C4-2B (cell line): ENCODE data around the gene MED25.

ENCODE experiments used
- H3K27ac ChIP-seq: fragments of 450-650 bp; 2 replicates; pipeline ENCODE4 v1.5.1; 2017
- ZFX ChIP-seq: fragments of 450-650 bp; IDR thresholded peaks from 2 replicates; pipeline ENCODE4 v1.6.1; 2017
- TF ChIP-seq, protein P1 (sequence below): fragments of 450-650 bp; conservative IDR thresholded peaks from 2 replicates; pipeline ENCODE4 v1.5.1; 2017; ENCODE audit warnings: mild to moderate bottlenecking

MED25 gene

DNA sequence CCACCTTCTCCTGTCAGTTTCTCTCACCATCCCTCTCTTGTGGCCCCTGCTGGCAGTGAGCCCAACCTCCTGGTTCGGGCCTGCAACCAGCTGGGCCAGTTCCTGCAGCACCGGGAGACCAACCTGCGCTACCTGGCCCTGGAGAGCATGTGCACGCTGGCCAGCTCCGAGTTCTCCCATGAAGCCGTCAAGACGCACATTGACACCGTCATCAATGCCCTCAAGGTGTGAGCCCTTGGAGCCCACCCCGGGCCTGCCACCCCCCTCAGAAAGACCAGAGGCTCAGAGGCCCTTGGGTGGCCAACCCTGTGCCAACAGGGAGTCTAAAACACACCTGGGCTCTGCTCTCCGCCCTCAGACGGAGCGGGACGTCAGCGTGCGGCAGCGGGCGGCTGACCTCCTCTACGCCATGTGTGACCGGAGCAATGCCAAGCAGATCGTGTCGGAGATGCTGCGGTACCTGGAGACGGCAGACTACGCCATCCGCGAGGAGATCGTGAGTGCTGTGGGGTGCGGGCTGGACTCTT is 18.8 kb upstream of the MED25 start:
- H3K27ac ChIP-seq: no peak overlapping the region
- TF ChIP-seq, protein P1, sequence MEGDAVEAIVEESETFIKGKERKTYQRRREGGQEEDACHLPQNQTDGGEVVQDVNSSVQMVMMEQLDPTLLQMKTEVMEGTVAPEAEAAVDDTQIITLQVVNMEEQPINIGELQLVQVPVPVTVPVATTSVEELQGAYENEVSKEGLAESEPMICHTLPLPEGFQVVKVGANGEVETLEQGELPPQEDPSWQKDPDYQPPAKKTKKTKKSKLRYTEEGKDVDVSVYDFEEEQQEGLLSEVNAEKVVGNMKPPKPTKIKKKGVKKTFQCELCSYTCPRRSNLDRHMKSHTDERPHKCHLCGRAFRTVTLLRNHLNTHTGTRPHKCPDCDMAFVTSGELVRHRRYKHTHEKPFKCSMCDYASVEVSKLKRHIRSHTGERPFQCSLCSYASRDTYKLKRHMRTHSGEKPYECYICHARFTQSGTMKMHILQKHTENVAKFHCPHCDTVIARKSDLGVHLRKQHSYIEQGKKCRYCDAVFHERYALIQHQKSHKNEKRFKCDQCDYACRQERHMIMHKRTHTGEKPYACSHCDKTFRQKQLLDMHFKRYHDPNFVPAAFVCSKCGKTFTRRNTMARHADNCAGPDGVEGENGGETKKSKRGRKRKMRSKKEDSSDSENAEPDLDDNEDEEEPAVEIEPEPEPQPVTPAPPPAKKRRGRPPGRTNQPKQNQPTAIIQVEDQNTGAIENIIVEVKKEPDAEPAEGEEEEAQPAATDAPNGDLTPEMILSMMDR: no peak
- TF ChIP-seq ZFX: no peak

DNA sequence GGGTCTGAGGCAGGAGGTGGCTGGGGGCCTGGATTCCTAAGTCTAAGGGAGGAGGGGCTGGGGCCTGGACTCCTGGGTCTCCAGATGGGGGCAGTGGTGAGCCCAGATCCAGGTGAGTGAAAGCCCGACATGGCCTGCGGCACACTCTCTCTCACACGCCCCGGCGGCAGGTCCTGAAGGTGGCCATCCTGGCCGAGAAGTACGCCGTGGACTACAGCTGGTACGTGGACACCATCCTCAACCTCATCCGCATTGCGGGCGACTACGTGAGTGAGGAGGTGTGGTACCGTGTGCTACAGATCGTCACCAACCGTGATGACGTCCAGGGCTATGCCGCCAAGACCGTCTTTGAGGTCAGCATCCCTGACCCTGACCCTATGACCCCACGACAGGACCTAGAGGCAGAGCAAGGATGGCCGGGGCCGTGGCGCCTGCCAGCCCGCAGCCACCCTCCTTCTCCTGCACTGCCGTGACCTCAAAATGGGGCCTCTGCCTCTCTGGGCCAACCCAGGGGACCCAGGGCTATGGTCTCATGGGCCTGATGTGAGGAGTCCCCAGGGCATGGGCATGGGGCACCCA is 18.2 kb upstream of the MED25 start:
- no peak overlapping the region for H3K27ac ChIP-seq
- TF ChIP-seq, protein P1: no peak
- no peak for TF ChIP-seq ZFX

DNA sequence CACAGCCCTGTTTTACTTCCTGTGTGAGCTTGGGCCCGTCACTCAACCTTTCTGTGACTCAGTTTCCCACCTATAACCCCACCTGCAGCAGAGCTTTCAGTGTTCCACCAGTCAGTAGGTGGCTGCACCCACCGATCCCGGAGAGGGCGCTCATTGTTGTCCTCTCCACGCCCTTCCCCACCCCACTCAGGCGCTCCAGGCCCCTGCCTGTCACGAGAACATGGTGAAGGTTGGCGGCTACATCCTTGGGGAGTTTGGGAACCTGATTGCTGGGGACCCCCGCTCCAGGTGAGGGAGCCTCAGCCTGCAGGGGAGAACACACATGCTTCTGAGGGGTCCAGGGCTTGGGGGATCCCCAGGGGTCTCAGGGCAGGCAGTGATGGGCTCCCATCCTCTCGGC is 17.3 kb upstream of the MED25 start:
- TF ChIP-seq, protein P1: no peak
- no peak for TF ChIP-seq ZFX
- no peak overlapping the region for H3K27ac ChIP-seq

DNA sequence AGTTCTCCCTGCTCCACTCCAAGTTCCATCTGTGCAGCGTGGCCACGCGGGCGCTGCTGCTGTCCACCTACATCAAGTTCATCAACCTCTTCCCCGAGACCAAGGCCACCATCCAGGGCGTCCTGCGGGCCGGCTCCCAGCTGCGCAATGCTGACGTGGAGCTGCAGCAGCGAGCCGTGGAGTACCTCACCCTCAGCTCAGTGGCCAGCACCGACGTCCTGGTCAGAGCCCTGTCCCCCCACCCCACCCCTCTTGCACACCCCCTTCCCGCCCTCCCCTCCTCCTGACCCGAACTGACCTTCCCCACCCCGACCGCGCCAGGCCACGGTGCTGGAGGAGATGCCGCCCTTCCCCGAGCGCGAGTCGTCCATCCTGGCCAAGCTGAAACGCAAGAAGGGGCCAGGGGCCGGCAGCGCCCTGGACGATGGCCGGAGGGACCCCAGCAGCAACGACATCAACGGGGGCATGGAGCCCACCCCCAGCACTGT is 16.6 kb upstream of the MED25 start:
- no peak for TF ChIP-seq ZFX
- no peak overlapping the region for H3K27ac ChIP-seq

DNA sequence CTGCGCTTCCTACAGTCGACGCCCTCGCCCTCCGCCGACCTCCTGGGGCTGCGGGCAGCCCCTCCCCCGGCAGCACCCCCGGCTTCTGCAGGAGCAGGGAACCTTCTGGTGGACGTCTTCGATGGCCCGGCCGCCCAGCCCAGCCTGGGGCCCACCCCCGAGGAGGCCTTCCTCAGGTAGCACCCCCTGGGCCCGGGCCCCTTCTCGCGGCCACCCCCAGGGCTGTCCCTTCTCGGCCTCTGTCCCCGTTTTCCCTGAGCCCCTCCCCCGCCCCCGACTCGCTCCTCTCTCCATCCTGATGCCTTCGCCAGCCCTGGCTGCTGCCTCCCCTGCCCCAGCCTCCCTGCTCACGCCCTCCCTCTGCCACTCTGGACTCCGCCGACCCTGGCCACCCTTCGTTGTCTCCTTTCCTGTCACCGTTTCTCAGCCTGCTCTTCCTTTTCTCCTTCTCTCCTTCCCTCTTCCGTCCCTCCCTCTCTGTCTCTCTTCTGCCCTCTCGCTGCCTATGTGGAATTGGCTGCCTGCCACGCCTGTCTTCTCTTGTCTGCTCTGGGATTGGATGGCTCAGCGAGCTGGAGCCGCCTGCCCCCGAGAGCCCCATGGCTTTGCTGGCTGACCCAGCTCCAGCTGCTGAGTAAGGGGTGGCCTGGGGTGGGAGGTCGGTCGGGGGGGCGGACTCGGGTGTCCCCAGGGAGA is 16.0 kb upstream of the MED25 start:
- no peak overlapping the region for H3K27ac ChIP-seq
- TF ChIP-seq, protein P1: no peak
- TF ChIP-seq ZFX: no peak

DNA sequence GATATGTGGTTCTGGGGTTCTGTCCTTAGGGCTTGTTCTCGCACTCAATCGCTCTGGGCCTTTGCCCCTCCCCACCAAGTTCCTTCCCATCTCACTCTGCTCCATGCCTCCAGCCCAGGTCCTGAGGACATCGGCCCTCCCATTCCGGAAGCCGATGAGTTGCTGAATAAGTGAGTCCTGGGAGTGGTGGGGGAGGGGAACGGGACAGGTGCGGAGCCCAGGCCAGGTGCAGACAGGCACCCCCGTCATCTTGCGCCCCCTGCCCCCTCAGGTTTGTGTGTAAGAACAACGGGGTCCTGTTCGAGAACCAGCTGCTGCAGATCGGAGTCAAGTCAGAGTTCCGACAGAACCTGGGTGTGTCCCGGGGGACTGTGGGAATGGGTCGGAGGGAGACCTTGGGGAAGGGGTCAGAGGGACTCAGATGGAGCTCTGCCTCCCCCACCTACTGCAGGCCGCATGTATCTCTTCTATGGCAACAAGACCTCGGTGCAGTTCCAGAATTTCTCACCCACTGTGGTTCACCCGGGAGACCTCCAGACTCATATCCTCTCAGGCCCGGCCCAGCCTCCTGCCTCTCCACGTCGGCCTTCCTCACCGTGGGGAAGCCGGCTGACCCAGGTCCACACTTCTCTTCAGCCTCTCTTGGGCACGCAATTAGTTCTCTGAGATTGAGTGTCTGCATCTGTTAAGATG is 15.1 kb upstream of the MED25 start:
- TF ChIP-seq ZFX: no peak
- TF ChIP-seq, protein P1: no peak
- H3K27ac ChIP-seq: no peak overlapping the region

DNA sequence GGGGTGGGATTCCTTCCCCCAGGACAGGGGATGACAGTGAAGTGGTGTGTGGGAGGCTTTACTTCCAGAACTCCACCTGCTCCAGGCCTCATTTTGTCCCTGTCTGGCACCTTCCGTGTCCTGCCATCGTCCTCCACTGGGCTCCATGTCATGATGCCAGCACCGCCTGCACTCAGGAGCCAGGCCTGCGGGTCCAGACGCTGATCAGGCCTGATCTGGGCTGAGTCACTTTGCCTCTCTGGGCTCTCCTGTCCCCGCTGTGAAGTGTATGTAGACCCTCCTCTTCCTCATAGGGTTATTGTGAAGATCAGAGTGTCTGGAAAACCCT is 14.6 kb upstream of the MED25 start:
- no peak for TF ChIP-seq ZFX
- H3K27ac ChIP-seq: no peak overlapping the region

DNA sequence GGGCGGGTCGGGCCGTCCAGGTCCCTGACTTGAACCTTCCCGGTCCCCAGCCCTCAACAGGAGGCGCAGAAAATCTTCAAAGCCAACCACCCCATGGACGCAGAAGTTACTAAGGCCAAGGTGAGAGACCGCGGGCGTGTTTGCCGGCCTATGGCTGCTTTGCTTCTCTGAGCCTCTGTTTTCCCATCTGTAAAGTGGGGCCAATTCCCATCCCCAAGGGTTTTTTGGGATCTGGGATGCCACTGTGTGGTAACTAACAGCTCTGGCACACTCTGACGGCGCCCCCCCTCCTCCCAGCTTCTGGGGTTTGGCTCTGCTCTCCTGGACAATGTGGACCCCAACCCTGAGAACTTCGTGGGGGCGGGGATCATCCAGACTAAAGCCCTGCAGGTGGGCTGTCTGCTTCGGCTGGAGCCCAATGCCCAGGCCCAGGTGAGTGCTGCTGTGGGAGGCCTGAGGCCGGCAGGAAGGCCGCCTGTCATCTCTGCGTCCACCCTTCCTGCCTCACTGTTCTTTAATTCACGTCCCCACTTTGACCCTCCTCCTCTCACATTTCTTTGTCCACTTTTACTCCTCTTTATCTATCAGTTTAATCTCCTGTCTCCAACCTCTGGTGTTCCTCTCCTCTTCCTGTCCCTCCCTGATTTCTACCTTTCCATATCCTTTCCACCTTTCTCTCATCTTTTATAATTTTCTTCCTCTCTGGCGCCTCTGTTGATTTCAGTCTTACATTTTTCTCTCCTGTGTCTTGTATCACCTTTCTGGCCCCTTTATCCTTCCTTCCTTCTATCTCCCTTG is 12.1 kb upstream of the MED25 start:
- TF ChIP-seq ZFX: no peak
- TF ChIP-seq, protein P1: no peak
- H3K27ac ChIP-seq: no peak overlapping the region
